OCI-LY1 (cell line): ENCODE measurements around the gene SCYGR7.

Experiments used
- H2AFZ ChIP-seq: fragments of 200-600 bp; sonication (generic), shearing (Covaris generic); 2 replicates; pipeline ENCODE4 v1.6.0; 2014; ENCODE audit warnings: antibody characterized with exemption, mild to moderate bottlenecking, low read length
- H3F3A ChIP-seq: fragments of 200-600 bp; sonication (generic), shearing (Covaris generic); 2 replicates; pipeline ENCODE4 v1.6.0; 2014; ENCODE audit warnings: mild to moderate bottlenecking, antibody characterized with exemption, low read length, moderate library complexity; ENCODE audit not compliant: insufficient read depth
- H3K27ac ChIP-seq: fragments of 200-600 bp; sonication (generic); 2 replicates; pipeline ENCODE4 v1.5.1; 2014; ENCODE audit warnings: low read length, mixed run types, mild to moderate bottlenecking, low read depth; ENCODE audit not compliant: poor library complexity, severe bottlenecking
- H3K27me3 ChIP-seq: fragments of 200-600 bp; sonication (generic); 2 replicates; pipeline ENCODE4 v1.6.0; 2014; ENCODE audit warnings: antibody characterized with exemption, mild to moderate bottlenecking, low read length, moderate library complexity; ENCODE audit not compliant: insufficient read depth
- H3K36me3 ChIP-seq: fragments of 200-600 bp; sonication (generic); 2 replicates; pipeline ENCODE4 v1.6.1; 2014; ENCODE audit warnings: mild to moderate bottlenecking, antibody characterized with exemption, low read length, moderate library complexity, mixed read lengths; ENCODE audit not compliant: insufficient read depth
- H3K4me1 ChIP-seq: fragments of 200-600 bp; sonication (generic); 2 replicates; pipeline ENCODE4 v1.5.1; 2014; ENCODE audit warnings: mild to moderate bottlenecking, low read length, moderate library complexity; ENCODE audit not compliant: insufficient read depth, severe bottlenecking
- H3K4me2 ChIP-seq: fragments of 200-600 bp; sonication (generic), shearing (Covaris generic); 2 replicates; pipeline ENCODE4 v1.6.1; 2014; ENCODE audit warnings: low read length
- H3K4me3 ChIP-seq: fragments of 200-600 bp; sonication (generic); 2 replicates; pipeline ENCODE4 v1.5.1; 2014; ENCODE audit warnings: low read length, low read depth, mild to moderate bottlenecking, mixed read lengths; ENCODE audit not compliant: poor library complexity, severe bottlenecking
- H3K79me2 ChIP-seq: fragments of 200-600 bp; shearing (Covaris generic); 2 replicates; pipeline ENCODE4 v1.6.1; 2016; ENCODE audit warnings: mixed run types, low read length, mixed read lengths; ENCODE audit not compliant: insufficient read depth
- H3K9ac ChIP-seq: fragments of 200-600 bp; sonication (generic), shearing (Covaris generic); 2 replicates; pipeline ENCODE4 v1.6.1; 2014; ENCODE audit warnings: mild to moderate bottlenecking, low read length, mixed read lengths
- H3K9me2 ChIP-seq: fragments of 200-600 bp; sonication (generic), shearing (Covaris generic); 2 replicates; pipeline ENCODE4 v1.6.1; 2014; ENCODE audit warnings: low read depth, mild to moderate bottlenecking, low read length, mixed read lengths
- H3K9me3 ChIP-seq: fragments of 200-600 bp; shearing (Covaris generic); 2 replicates; pipeline ENCODE4 v1.6.1; 2014; ENCODE audit warnings: low read length, mixed read lengths
- H4K20me1 ChIP-seq: fragments of 200-600 bp; sonication (generic), shearing (Covaris generic); 2 replicates; pipeline ENCODE4 v1.6.0; 2016; ENCODE audit warnings: mild to moderate bottlenecking, low read length; ENCODE audit not compliant: insufficient read depth
- CTCF ChIP-seq: fragments of 200-600 bp; sonication (generic), shearing (Covaris generic); IDR thresholded peaks from 2 replicates; pipeline ENCODE4 v1.5.1; 2017; ENCODE audit warnings: mild to moderate bottlenecking, antibody characterized with exemption, low read length, moderate library complexity, mixed read lengths
- EZH2 ChIP-seq: fragments of 200-600 bp; sonication (generic), shearing (Covaris generic); IDR thresholded peaks from 2 replicates; pipeline ENCODE4 v1.8.0; 2017; ENCODE audit warnings: borderline replicate concordance, mixed run types, mild to moderate bottlenecking, antibody characterized with exemption, low read length, moderate library complexity, mixed read lengths

The SCYGR7 gene

GRCh38 chr2:227728035-227728434, at the start of gene SCYGR7:
SCYGR7 (plus strand) TSS chr2:227728335; CDS start chr2:227728335, 0 bp downstream.
- no peaks in the 10 kb centered on the region for H3K27me3 ChIP-seq
- H3F3A ChIP-seq: no peaks in the 10 kb centered on the region
- no peak within 1 kb of the TSS for H3K9ac ChIP-seq
- no peak within 1 kb of the TSS for H3K27ac ChIP-seq
- no peak within 1 kb of the TSS for H3K4me3 ChIP-seq
- no peak within 1 kb of the TSS for H3K4me2 ChIP-seq
- no peaks in the 10 kb centered on the region for H3K79me2 ChIP-seq
- H3K9me3 ChIP-seq: no peaks in the 10 kb centered on the region
- no peak for TF ChIP-seq CTCF
- no peak for TF ChIP-seq EZH2
- no peaks in the 10 kb centered on the region for H4K20me1 ChIP-seq
- no peaks in the 10 kb centered on the region for H3K9me2 ChIP-seq
- no peaks in the 10 kb centered on the region for H3K36me3 ChIP-seq
- no peaks in the 10 kb centered on the region for H3K4me1 ChIP-seq
- no peak within 1 kb of the TSS for H2AFZ ChIP-seq

- H3K79me2 ChIP-seq: no peaks in the 10 kb centered on the region
- H3K9ac ChIP-seq: no peak overlapping the region
- H3K9me2 ChIP-seq: no peaks in the 10 kb centered on the region
- H3K27ac ChIP-seq: no peak overlapping the region
- H3K4me1 ChIP-seq: no peaks in the 10 kb centered on the region
- H2AFZ ChIP-seq: no peak overlapping the region
- no peaks in the 10 kb centered on the region for H3F3A ChIP-seq
- H3K27me3 ChIP-seq: no peaks in the 10 kb centered on the region
- H3K36me3 ChIP-seq: no peaks in the 10 kb centered on the region
- no peaks in the 10 kb centered on the region for H3K9me3 ChIP-seq
- no peak for TF ChIP-seq EZH2
- no peak for TF ChIP-seq CTCF
- H4K20me1 ChIP-seq: no peaks in the 10 kb centered on the region
- no peak overlapping the region for H3K4me2 ChIP-seq
- no peak overlapping the region for H3K4me3 ChIP-seq
Observed at GRCh38 chr2:227684258-227684657, 43.9 kb upstream of the SCYGR7 start.

- H3K27ac ChIP-seq: no peak overlapping the region
- no peak overlapping the region for H3K9ac ChIP-seq
- H3F3A ChIP-seq: no peaks in the 10 kb centered on the region
- no peak overlapping the region for H2AFZ ChIP-seq
- H3K4me1 ChIP-seq: no peaks in the 10 kb centered on the region
- H3K4me2 ChIP-seq: no peak overlapping the region
- TF ChIP-seq EZH2: no peak
- no peak for TF ChIP-seq CTCF
- H3K27me3 ChIP-seq: no peaks in the 10 kb centered on the region
- no peaks in the 10 kb centered on the region for H4K20me1 ChIP-seq
- H3K36me3 ChIP-seq: no peaks in the 10 kb centered on the region
- H3K9me2 ChIP-seq: no peaks in the 10 kb centered on the region
- no peaks in the 10 kb centered on the region for H3K9me3 ChIP-seq
- no peaks in the 10 kb centered on the region for H3K79me2 ChIP-seq
- H3K4me3 ChIP-seq: no peak overlapping the region
Observed at GRCh38 chr2:227687189-227687588, 40.9 kb upstream of the SCYGR7 start.
